ENCODE data around the gene AKAP12.

DNA sequence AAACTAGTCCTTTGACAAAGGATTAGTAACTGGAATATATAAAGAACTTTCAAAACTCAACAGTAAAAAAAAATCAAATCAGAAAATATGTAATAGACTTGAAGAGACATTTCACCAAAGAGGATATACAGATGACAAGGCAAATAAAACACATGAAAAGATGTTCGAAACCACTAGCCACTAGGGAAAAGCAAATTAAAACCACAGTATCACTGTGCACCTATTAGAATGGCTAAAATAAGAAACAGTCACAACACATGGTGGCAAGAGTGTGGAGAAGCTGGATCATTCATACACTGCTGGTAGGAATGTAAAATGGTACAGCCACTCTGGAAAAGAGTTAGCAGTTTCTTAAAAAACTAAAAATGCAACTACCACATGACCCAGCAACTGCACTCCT is 136.7 kb downstream of the AKAP12 start:
- TF ChIP-seq, protein P1, sequence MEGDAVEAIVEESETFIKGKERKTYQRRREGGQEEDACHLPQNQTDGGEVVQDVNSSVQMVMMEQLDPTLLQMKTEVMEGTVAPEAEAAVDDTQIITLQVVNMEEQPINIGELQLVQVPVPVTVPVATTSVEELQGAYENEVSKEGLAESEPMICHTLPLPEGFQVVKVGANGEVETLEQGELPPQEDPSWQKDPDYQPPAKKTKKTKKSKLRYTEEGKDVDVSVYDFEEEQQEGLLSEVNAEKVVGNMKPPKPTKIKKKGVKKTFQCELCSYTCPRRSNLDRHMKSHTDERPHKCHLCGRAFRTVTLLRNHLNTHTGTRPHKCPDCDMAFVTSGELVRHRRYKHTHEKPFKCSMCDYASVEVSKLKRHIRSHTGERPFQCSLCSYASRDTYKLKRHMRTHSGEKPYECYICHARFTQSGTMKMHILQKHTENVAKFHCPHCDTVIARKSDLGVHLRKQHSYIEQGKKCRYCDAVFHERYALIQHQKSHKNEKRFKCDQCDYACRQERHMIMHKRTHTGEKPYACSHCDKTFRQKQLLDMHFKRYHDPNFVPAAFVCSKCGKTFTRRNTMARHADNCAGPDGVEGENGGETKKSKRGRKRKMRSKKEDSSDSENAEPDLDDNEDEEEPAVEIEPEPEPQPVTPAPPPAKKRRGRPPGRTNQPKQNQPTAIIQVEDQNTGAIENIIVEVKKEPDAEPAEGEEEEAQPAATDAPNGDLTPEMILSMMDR (IDR thresholded peaks at IDR 0.05), result no peak
- TF ChIP-seq POLR2A (IDR thresholded peaks at IDR 0.05) (no peak), POLR2AphosphoS5 (IDR thresholded peaks at IDR 0.05; ENCODE audit: insufficient read depth in 1 of 2, low read depth in 1 of 2) (no peak)

Data from vagina (tissue), 2 donors.